ENCODE measurements around the gene VWA5B1. TPM values are rescaled to one million over a fixed set of nuclear protein-coding genes. Genes with fewer than 3 reads are reported as not detected.

Gene VWA5B1
- total RNA-seq, 4 donors from 2014 or later, result not detected

GRCh38 chr1:20329793-20330542 lies 39.3 kb downstream of the VWA5B1 start:
- Histone ChIP-seq H3K9me3 (no peaks in the 10 kb centered on the region), H3K4me1 (peaks cover 0 to 13% (median 0%) of the 10 kb centered on the region in 3 donors), H3K27ac (no peak overlapping the region), H3K36me3 (no peaks in the 10 kb centered on the region), H3K4me3 (no peak overlapping the region), H3K27me3 (peaks cover 0 to 31% (median 0%) of the 10 kb centered on the region in 4 donors)
- intact Hi-C loops (cut with DNase I), result no loop called here
- 80 to 90% methylated on average over 3 to 10 of the region's 14 CpGs for WGBS, 2 donors
- DNase-seq, result no peak
- TF ChIP-seq, protein P1, sequence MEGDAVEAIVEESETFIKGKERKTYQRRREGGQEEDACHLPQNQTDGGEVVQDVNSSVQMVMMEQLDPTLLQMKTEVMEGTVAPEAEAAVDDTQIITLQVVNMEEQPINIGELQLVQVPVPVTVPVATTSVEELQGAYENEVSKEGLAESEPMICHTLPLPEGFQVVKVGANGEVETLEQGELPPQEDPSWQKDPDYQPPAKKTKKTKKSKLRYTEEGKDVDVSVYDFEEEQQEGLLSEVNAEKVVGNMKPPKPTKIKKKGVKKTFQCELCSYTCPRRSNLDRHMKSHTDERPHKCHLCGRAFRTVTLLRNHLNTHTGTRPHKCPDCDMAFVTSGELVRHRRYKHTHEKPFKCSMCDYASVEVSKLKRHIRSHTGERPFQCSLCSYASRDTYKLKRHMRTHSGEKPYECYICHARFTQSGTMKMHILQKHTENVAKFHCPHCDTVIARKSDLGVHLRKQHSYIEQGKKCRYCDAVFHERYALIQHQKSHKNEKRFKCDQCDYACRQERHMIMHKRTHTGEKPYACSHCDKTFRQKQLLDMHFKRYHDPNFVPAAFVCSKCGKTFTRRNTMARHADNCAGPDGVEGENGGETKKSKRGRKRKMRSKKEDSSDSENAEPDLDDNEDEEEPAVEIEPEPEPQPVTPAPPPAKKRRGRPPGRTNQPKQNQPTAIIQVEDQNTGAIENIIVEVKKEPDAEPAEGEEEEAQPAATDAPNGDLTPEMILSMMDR (IDR thresholded peaks at IDR 0.05), result peak in 1 of 6 experiments; percentile 20
- no peak for TF ChIP-seq POLR2A (IDR thresholded peaks at IDR 0.05)

- Histone ChIP-seq H3K27ac (no peak overlapping the region), H3K36me3 (no peaks in the 10 kb centered on the region), H3K9me3 (no peaks in the 10 kb centered on the region), H3K4me1 (no peaks in the 10 kb centered on the region), H3K27me3 (peaks cover 0 to 40% (median 0%) of the 10 kb centered on the region in 4 donors), H3K4me3 (no peak overlapping the region)
- 47 to 64% methylated on average over 5 of the region's 5 CpGs for WGBS, 2 donors
- intact Hi-C loops (cut with DNase I), result no loop called here
- no peak for DNase-seq
- TF ChIP-seq, protein P1 (IDR thresholded peaks at IDR 0.05), result no peak
Observed at GRCh38 chr1:20334103-20334502, 43.4 kb downstream of the VWA5B1 start.

DNA sequence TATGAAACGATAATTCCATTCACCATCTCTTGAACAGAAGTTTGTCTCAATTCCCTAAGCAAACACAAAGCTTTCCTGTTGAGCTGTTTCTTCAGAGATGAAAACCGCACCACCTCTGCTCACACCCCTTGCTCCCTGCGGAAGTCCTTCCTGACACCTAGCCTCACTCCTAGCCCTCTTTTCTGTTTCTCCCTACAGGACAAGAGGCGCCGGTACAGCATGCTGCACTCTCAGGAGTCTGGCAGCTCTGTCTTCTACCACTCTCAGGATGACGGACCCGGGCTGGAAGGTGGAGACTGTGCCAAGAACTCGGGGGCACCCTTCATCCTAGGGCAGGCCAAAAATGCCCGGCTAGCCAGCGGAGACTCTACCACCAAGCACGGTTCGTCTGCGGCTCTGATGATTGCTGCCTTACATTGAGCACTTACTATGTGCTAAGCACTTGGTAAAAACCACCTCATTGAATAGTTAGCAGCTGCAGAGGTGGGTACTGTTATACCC lies 45.5 kb downstream of the VWA5B1 start:
- WGBS, 2 donors, result 82 to 86% methylated on average over 11 to 12 of the region's 13 CpGs
- Histone ChIP-seq H3K27ac (no peak overlapping the region), H3K9me3 (no peaks in the 10 kb centered on the region), H3K27me3 (peaks cover 0 to 26% (median 0%) of the 10 kb centered on the region in 4 donors), H3K4me3 (no peak overlapping the region), H3K36me3 (no peaks in the 10 kb centered on the region), H3K4me1 (no peaks in the 10 kb centered on the region)
- TF ChIP-seq, protein P1 (IDR thresholded peaks at IDR 0.05), result no peak
- no peak for TF ChIP-seq POLR2A (IDR thresholded peaks at IDR 0.05)
- DNase-seq, result no peak
- intact Hi-C loops (cut with DNase I), result no loop called here

GRCh38 chr1:20337581-20337980 lies 46.9 kb downstream of the VWA5B1 start:
- WGBS, 2 donors, result 74 to 76% methylated on average over 4 to 7 of the region's 7 CpGs
- no peak for DNase-seq
- Histone ChIP-seq H3K4me1 (no peaks in the 10 kb centered on the region), H3K4me3 (no peak overlapping the region), H3K9me3 (no peaks in the 10 kb centered on the region), H3K36me3 (no peaks in the 10 kb centered on the region), H3K27me3 (peaks cover 0 to 33% (median 0%) of the 10 kb centered on the region in 4 donors), H3K27ac (no peak overlapping the region)
- TF ChIP-seq, protein P1 (IDR thresholded peaks at IDR 0.05), result no peak
- TF ChIP-seq POLR2A (IDR thresholded peaks at IDR 0.05), result no peak
- intact Hi-C loops (cut with DNase I), result no loop called here

DNA sequence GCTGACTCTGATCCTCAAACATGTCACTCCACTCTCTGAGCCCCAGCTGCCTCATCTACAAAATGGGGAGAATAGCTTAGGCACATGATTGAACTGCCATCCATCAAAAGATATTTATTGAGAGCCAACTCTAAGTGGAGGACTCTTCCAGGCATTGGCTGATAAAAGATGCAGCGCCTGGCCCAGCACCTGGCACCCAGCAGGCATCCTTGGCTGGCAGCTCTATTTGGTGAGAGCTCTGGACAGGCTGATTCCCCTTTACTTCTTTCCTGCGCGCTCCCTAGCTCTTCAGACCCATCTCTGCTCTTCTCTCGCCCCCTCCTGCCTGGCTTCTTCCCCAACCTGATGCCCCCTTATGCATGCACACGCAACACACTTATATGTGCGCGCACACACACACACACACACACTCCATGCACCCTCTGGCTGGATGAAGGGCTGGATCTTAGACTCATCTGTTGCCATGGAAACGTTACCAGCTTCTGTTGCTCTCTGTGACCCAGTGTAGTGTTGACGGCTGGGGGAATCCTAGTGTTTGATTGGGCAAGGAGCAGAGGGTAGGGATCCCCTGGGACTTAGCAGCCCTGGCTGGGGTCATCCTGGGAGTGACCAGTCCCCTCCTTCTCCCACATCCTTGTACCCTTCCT lies 49.3 kb downstream of the VWA5B1 start:
- H3K36me3 ChIP-seq, result no peaks in the 10 kb centered on the region
- intact Hi-C loops (cut with DNase I), result no loop called here
- TF ChIP-seq POLR2A (IDR thresholded peaks at IDR 0.05), result no peak
- TF ChIP-seq, protein P1 (IDR thresholded peaks at IDR 0.05), result no peak
- no peak for DNase-seq
- H3K27me3 ChIP-seq, result peaks cover 0 to 56% (median 0%) of the 10 kb centered on the region in 4 donors
- no peak overlapping the region for H3K27ac ChIP-seq
- WGBS, 2 donors, result 56 to 81% methylated on average over 8 to 9 of the region's 9 CpGs
- H3K9me3 ChIP-seq, result no peaks in the 10 kb centered on the region
- peaks cover 0 to 14% (median 4%) of the 10 kb centered on the region in 3 donors for H3K4me1 ChIP-seq
- H3K4me3 ChIP-seq, result no peak overlapping the region
